ENCODE measurements around the gene TBX6.

DNA sequence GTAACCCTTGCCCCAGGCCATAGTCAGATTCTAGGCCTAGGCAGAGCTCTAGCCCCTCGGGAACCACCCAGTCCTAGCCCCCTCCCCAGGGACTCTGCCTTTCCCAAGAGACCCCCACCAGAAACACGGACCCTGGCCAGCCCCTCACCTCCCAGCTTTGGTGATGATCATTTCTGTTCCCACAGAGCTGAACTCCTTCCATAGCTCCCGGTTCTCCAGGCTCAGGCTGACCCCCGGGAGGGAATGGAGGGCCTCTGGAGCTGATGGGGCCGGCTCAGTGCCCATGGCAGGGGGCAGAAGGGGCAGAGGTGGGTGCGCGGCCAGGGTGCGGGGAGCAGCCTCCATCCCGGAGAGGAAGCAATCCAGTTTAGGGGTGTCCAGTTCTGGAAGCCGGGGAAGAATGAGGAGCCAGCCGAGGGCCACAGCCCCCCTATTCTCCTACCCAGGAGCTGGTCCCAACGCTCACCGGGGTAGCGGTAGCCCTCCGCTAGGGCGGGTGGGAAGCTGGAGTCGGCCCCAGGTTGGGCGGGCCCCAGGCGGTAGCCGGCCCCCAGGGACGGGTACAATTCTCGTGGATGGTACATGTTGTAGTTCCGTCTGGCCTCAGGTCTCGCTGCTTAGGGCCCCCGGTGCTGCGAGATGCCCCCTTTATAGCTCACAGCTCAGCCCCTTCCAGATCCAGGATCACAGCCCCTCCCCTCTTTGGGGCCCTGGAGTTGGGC is 953 bp downstream of the TBX6 start:
- TF ChIP-seq POLR2AphosphoS5 (IDR thresholded peaks at IDR 0.05; ENCODE audit: low read depth, low read length) (no peak), POLR2A (IDR thresholded peaks at IDR 0.05; ENCODE audit: low read depth, low read length) (no peak)

Data from GM12892 (cell line).